K562 (cell line): ENCODE measurements around the gene ZNF516. TPM values are rescaled to one million over a fixed set of nuclear protein-coding genes. Genes with fewer than 3 reads are reported as not detected.

Source experiments
- ATAC-seq: fragments of 200-7000 bp; cut with Tn5 transposase; 3 replicates; pipeline ENCODE4 v1.9.1; 2020; ENCODE audit warnings: moderate library complexity
- BruUV-seq: library from RNA; stranded (reverse); fragments of 400-500 nt; replicated peaks from 2 replicates; lab custom pipeline; 2021; lab: Mats Ljungman, UMichigan
- CTCF ChIA-PET: fragments of 300-600 bp; formaldehyde crosslinking; extraction: SDS; loops from one replicate; lab custom pipeline; 2021; ENCODE audit warnings: low intra/inter-chr PET ratio; lab: Yijun Ruan, JAX
- POLR2A ChIA-PET: fragments of 300-600, 350-650 bp; sonication (Branson Sonifier 250); formaldehyde crosslinking; extraction: SDS; loops from one replicate; lab custom pipeline; 2021; ENCODE audit warnings: antibody characterized with exemption, inconsistent platforms; lab: Yijun Ruan, JAX
- DNase-seq, 4 experiments: peaks; one replicate each; pipeline versions ENCODE4 v3.0.0 to v3.0.0-alpha.2; 2011 to 2018; ENCODE audit warnings: low spot score in 3 of 4, mixed read lengths in 3 of 4; ENCODE audit errors: extremely low read depth in 1 of 4
- FAIRE-seq: peaks from 2 replicates; lab custom pipeline; 2011; peaks lifted over from hg19 to GRCh38; lab: Jason Lieb, UNC
- H2AFZ ChIP-seq: 2 replicates; pipeline ENCODE4 v1.6.0; 2011; ENCODE audit warnings: low read depth, low read length, control low read depth, inconsistent platforms
- H3K27ac ChIP-seq: fragments of 200-600 bp; 3 replicates; pipeline ENCODE4 v1.8.0; 2011; ENCODE audit warnings: low read depth, mild to moderate bottlenecking, control low read depth, inconsistent platforms, low read length, moderate library complexity, mixed read lengths; ENCODE audit errors: extremely low read depth
- H3K27me3 ChIP-seq, 2 experiments: fragments of 300-600 bp in 1 of 2; 2 replicates in 1 of 2; 3 replicates in 1 of 2; pipeline versions ENCODE4 v1.6.0 to v1.8.0; 2011; ENCODE audit warnings: inconsistent platforms in 2 of 2, low read length in 2 of 2, mild to moderate bottlenecking in 1 of 2, mixed read lengths in 1 of 2, moderate library complexity in 1 of 2; ENCODE audit not compliant: control insufficient read depth in 2 of 2, insufficient read depth in 2 of 2
- H3K36me3 ChIP-seq: fragments of 300-600 bp; 3 replicates; pipeline ENCODE4 v1.8.0; 2011; ENCODE audit warnings: mild to moderate bottlenecking, low read length, inconsistent platforms; ENCODE audit not compliant: control insufficient read depth, insufficient read depth
- H3K4me1 ChIP-seq, 2 experiments: fragments of 200-600 bp in 1 of 2; replicated peaks in 1 of 2; 2 replicates in 1 of 2; 3 replicates in 1 of 2; pipeline versions ENCODE4 v1.5.1 to v1.8.0; 2011; ENCODE audit warnings: inconsistent platforms in 2 of 2, low read length in 2 of 2, mild to moderate bottlenecking in 1 of 2, mixed read lengths in 1 of 2, moderate library complexity in 1 of 2; ENCODE audit not compliant: control insufficient read depth in 2 of 2, insufficient read depth in 2 of 2
- H3K4me2 ChIP-seq: 2 replicates; pipeline ENCODE4 v1.6.1; 2011; ENCODE audit warnings: low read length, control low read depth, inconsistent platforms, mixed read lengths; ENCODE audit not compliant: insufficient read depth
- H3K4me3 ChIP-seq: fragments of 200-600 bp; sonication (generic), shearing (Covaris generic); 2 replicates; pipeline ENCODE4 v1.5.1; 2016; ENCODE audit warnings: control low read depth, inconsistent platforms
- H3K79me2 ChIP-seq: fragments of 200-600 bp; 3 replicates; pipeline ENCODE4 v1.8.0; 2011; ENCODE audit warnings: low read length, inconsistent platforms; ENCODE audit not compliant: control insufficient read depth, insufficient read depth
- H3K9ac ChIP-seq, 2 experiments: 2 replicates each; pipeline versions ENCODE4 v1.6.0 to v1.6.1; 2011; ENCODE audit warnings: low read depth in 2 of 2, low read length in 2 of 2, control low read depth in 1 of 2, inconsistent platforms in 1 of 2, mild to moderate bottlenecking in 1 of 2, mixed read lengths in 1 of 2; ENCODE audit not compliant: insufficient read depth in 1 of 2
- H3K9me1 ChIP-seq: one replicate; pipeline ENCODE4 v1.6.0; 2011; ENCODE audit warnings: inconsistent platforms, mild to moderate bottlenecking, low read length, moderate library complexity; ENCODE audit not compliant: control insufficient read depth, insufficient read depth
- H3K9me3 ChIP-seq: replicated peaks from 2 replicates; pipeline ENCODE4 v1.5.1; 2011; ENCODE audit warnings: low read depth, low read length, inconsistent platforms; ENCODE audit not compliant: control insufficient read depth, insufficient read depth
- H4K20me1 ChIP-seq: replicated peaks from 2 replicates; pipeline ENCODE4 v1.6.1; 2011; ENCODE audit warnings: low read length, inconsistent platforms, mixed read lengths; ENCODE audit not compliant: control insufficient read depth, insufficient read depth
- CBFA2T3 ChIP-seq: fragments of 450-650 bp; IDR thresholded peaks from 2 replicates; pipeline ENCODE4 v1.6.1; 2017
- ETV6 ChIP-seq, 3 experiments: fragments of 150-350 bp in 1 of 3; sonication (generic) in 1 of 3; formaldehyde crosslinking in 1 of 3; IDR thresholded peaks; 2 replicates each; pipeline versions ENCODE4 v1.6.1 to v1.8.0; 2014 to 2022; ENCODE audit warnings: borderline replicate concordance in 2 of 3, low read depth in 2 of 3, antibody characterized with exemption in 1 of 3, low read length in 1 of 3, mild to moderate bottlenecking in 1 of 3, missing genetic modification reagents in 1 of 3
- RAD51 ChIP-seq: fragments of 450-650 bp; IDR thresholded peaks from 2 replicates; pipeline ENCODE4 v1.7.1; 2016; ENCODE audit warnings: low read depth, mild to moderate bottlenecking, borderline replicate concordance
- SMC3 ChIP-seq: conservative IDR thresholded peaks from 2 replicates; pipeline ENCODE4 v1.6.1; 2011; ENCODE audit warnings: low read depth, low read length, improper control_type of control experiment; ENCODE audit not compliant: insufficient read depth
- ZNF197 ChIP-seq: fragments of 200-800 bp; sonication (Bioruptor generic); IDR thresholded peaks from 2 replicates; pipeline ENCODE4 v1.6.1; 2016; ENCODE audit warnings: low read depth, missing genetic modification characterization, missing compliant biosample characterization
- ZNF696 ChIP-seq: fragments of 250-450 bp; sonication (Bioruptor Pico); conservative IDR thresholded peaks from 2 replicates; pipeline ENCODE4 v1.4.0; 2020; ENCODE audit warnings: mild to moderate bottlenecking, moderate library complexity
- WGBS: fragments of 100-300 bp; shearing (Covaris generic); methylation state at CpG from one replicate; pipeline ENCODE4 v1.1.6; 2016; ENCODE audit warnings: low coverage, mixed read lengths; ENCODE audit not compliant: insufficient coverage; ENCODE audit errors: missing lambda C conversion rate; 5-methylcytosine and 5-hydroxymethylcytosine counted together
- in situ Hi-C: fragments of 300-500 bp; cut with MboI; formaldehyde crosslinking; loops from 4 replicates; pipeline ENCODE4 v1.15.0; 2018; ENCODE audit warnings: inconsistent platforms, mixed read lengths
- intact Hi-C: fragments of 100-400 bp; cut with micrococcal nuclease; formaldehyde crosslinking; loops from 2 replicates; pipeline ENCODE4 v1.14.2; 2022
- polyA plus RNA-seq, 8 experiments: library from polyadenylated mRNA; depleted of rRNA in 4 of 8; stranded (reverse) in 5 of 8; unstranded in 3 of 8; fragments of >200 nt; fragmentation: Nextera tagmentation in 2 of 8; fragmentation: Illumina TruSeq in 1 of 8; extraction: Ambion mirVana in 2 of 8; extraction: Trizol in 1 of 8; gene quantifications; 2 replicates each; pipeline versions ENCODE4 v1.2.1 to v1.2.3, GENCODE V29; 2011 to 2014; ENCODE audit warnings: inconsistent platforms in 1 of 8, missing spikeins in 1 of 8
- total RNA-seq, 7 experiments: library from RNA; depleted of rRNA in 6 of 7; stranded (reverse); fragments of >200 nt in 6 of 7; fragmentation: Illumina TruSeq in 2 of 7; extraction: Trizol in 2 of 7; gene quantifications; 2 replicates each; pipeline versions ENCODE4 v1.2.1 to v1.2.3, GENCODE V29; 2011 to 2021; ENCODE audit warnings: low replicate concordance in 1 of 7
- TF ChIP-seq, protein P1 (sequence below), 3 experiments: fragments of 200-800 bp in 1 of 3; sonication (Bioruptor generic) in 1 of 3; sonication (generic) in 1 of 3; formaldehyde crosslinking in 1 of 3; IDR thresholded peaks; 2 replicates each; pipeline versions ENCODE4 v1.6.1 to v1.8.0; 2016 to 2022; ENCODE audit warnings: mild to moderate bottlenecking in 2 of 3, missing compliant biosample characterization in 2 of 3, missing genetic modification characterization in 2 of 3, missing genetic modification reagents in 1 of 3
- TF ChIP-seq, protein P2 (sequence below), 3 experiments: fragments of 200-800 bp in 1 of 3; fragments of 250-450 bp in 1 of 3; fragments of 450-650 bp in 1 of 3; sonication (Bioruptor Pico) in 1 of 3; sonication (Bioruptor generic) in 1 of 3; formaldehyde crosslinking in 1 of 3; IDR thresholded peaks; 2 replicates each; pipeline versions ENCODE4 v1.6.1 to v1.8.0; 2016 to 2022; ENCODE audit warnings: mild to moderate bottlenecking in 2 of 3, missing genetic modification characterization in 2 of 3, missing compliant biosample characterization in 1 of 3, moderate library complexity in 1 of 3

Gene ZNF516
- total and polyA plus RNA-seq, 9 of the 15 experiments (the other 6 are each of a cell fraction or from before 2014, with no cell fraction given) = 0.04 to 0.20 (median 0.08) TPM; not detected in 3

DNA sequence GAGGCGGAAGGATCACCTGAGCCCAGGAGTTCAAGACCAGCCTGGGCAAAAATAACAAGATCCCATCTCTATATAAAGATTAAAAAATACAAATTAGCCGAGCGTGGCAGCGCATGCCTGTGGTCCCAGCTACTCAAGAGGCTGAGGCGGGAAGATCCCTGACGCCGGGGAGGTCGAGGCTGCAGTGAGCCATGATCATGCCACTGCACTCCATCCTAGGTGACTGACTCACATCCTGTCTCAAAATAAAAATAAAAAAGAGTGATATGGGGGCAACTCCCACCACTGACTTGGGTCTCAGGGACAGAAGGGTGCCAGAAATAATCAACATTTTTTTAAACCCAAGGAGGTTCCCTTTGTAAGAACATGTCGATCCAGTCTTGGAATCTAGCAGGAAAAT is 37.6 kb downstream of the ZNF516 start:
- no TSS peak for BruUV-seq
- Histone ChIP-seq H3K9me3 (no peaks in the 10 kb centered on the region), H4K20me1 (no peaks in the 10 kb centered on the region), H3K79me2 (no peaks in the 10 kb centered on the region), H3K27ac (no peak overlapping the region), H3K27me3 (peaks cover 4 to 43% of the 10 kb centered on the region in 2 experiments; a peak in 4 of 5 replicates), H3K4me1 (no peaks in the 10 kb centered on the region; a peak in 1 of 5 replicates), H3K9ac (no peak overlapping the region), H2AFZ (no peak overlapping the region), H3K36me3 (no peaks in the 10 kb centered on the region), H3K4me3 (no peak overlapping the region), H3K4me2 (no peak overlapping the region), H3K9me1 (no peaks in the 10 kb centered on the region)
- FAIRE-seq = no peak
- WGBS = 0% methylated on average over 9 of the region's 9 CpGs
- intact Hi-C loops (no loop called here), in situ Hi-C loops (no loop called here)
- no peak for DNase-seq
- ATAC-seq = no peak
- CTCF ChIA-PET = no interaction called here
- no peak for TF ChIP-seq ETV6 (IDR thresholded peaks at IDR 0.05; ENCODE audit: borderline replicate concordance in 1 of 2, low read depth in 2 of 2, low read length in 1 of 2)
- TF ChIP-seq ETV6 (CRISPR knock-in tag; IDR thresholded peaks at IDR 0.05; ENCODE audit: borderline replicate concordance) = no peak
- TF ChIP-seq, protein P1, sequence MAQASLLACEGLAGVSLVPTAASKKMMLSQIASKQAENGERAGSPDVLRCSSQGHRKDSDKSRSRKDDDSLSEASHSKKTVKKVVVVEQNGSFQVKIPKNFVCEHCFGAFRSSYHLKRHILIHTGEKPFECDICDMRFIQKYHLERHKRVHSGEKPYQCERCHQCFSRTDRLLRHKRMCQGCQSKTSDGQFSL (CRISPR knock-in tag; IDR thresholded peaks at IDR 0.05) = no peak
- TF ChIP-seq, protein P1 (tag; IDR thresholded peaks at IDR 0.05) = no peak
- no peak for TF ChIP-seq RAD51
- no peak for TF ChIP-seq ZNF197 (CRISPR knock-in tag)
- no peak for TF ChIP-seq CBFA2T3
- TF ChIP-seq, protein P2, sequence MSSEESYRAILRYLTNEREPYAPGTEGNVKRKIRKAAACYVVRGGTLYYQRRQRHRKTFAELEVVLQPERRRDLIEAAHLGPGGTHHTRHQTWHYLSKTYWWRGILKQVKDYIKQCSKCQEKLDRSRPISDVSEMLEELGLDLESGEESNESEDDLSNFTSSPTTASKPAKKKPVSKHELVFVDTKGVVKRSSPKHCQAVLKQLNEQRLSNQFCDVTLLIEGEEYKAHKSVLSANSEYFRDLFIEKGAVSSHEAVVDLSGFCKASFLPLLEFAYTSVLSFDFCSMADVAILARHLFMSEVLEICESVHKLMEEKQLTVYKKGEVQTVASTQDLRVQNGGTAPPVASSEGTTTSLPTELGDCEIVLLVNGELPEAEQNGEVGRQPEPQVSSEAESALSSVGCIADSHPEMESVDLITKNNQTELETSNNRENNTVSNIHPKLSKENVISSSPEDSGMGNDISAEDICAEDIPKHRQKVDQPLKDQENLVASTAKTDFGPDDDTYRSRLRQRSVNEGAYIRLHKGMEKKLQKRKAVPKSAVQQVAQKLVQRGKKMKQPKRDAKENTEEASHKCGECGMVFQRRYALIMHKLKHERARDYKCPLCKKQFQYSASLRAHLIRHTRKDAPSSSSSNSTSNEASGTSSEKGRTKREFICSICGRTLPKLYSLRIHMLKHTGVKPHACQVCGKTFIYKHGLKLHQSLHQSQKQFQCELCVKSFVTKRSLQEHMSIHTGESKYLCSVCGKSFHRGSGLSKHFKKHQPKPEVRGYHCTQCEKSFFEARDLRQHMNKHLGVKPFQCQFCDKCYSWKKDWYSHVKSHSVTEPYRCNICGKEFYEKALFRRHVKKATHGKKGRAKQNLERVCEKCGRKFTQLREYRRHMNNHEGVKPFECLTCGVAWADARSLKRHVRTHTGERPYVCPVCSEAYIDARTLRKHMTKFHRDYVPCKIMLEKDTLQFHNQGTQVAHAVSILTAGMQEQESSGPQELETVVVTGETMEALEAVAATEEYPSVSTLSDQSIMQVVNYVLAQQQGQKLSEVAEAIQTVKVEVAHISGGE (CRISPR knock-in tag; IDR thresholded peaks at IDR 0.05) = no peak
- no peak for TF ChIP-seq SMC3
- TF ChIP-seq ZNF696 (CRISPR knock-in tag) = no peak
- POLR2A ChIA-PET = no interaction called here
